ENCODE results near the gene BCL2.

The BCL2 gene

GRCh38 chr18:63291278-63291677, 28.3 kb downstream of the BCL2 start:
- no peak for TF ChIP-seq CTCF (conservative IDR thresholded peaks at IDR 0.05; ENCODE audit: low read length)
- H3K4me3 ChIP-seq (ENCODE audit: low read length): no peak overlapping the region
- no peak for DNase-seq (ENCODE audit: low read depth)

- H3K4me3 ChIP-seq (ENCODE audit: low read length): no peak overlapping the region
- DNase-seq (ENCODE audit: low read depth): no peak
- no peak for TF ChIP-seq CTCF (conservative IDR thresholded peaks at IDR 0.05; ENCODE audit: low read length)
Observed at GRCh38 chr18:63290821-63291200, 28.8 kb downstream of the BCL2 start.

GRCh38 chr18:63290166-63290820, 29.3 kb downstream of the BCL2 start:
- no peak for TF ChIP-seq CTCF (conservative IDR thresholded peaks at IDR 0.05; ENCODE audit: low read length)
- H3K4me3 ChIP-seq (ENCODE audit: low read length): no peak overlapping the region
- DNase-seq (ENCODE audit: low read depth): no peak

GRCh38 chr18:63288311-63288710, 31.3 kb downstream of the BCL2 start:
- no peak overlapping the region for H3K4me3 ChIP-seq (ENCODE audit: low read length)
- no peak for TF ChIP-seq CTCF (conservative IDR thresholded peaks at IDR 0.05; ENCODE audit: low read length)

GRCh38 chr18:63287691-63288220, 31.8 kb downstream of the BCL2 start:
- DNase-seq (ENCODE audit: low read depth): no peak

More at GRCh38 chr18:63288311-63288710, 31.3 kb downstream of the BCL2 start:
- no peak for DNase-seq (ENCODE audit: low read depth)

GRCh38 chr18:63286926-63287325, 32.6 kb downstream of the BCL2 start:
- no peak for DNase-seq (ENCODE audit: low read depth)
- no peak for TF ChIP-seq CTCF (conservative IDR thresholded peaks at IDR 0.05; ENCODE audit: low read length)
- H3K4me3 ChIP-seq (ENCODE audit: low read length): no peak overlapping the region

More at GRCh38 chr18:63287691-63288220, 31.8 kb downstream of the BCL2 start:
- H3K4me3 ChIP-seq (ENCODE audit: low read length): no peak overlapping the region
- TF ChIP-seq CTCF (conservative IDR thresholded peaks at IDR 0.05; ENCODE audit: low read length): no peak

Data from AG10803 (cell line).